Activated CD4-positive, alpha-beta T cell treated with anti-CD3 and anti-CD28 coated beads, Interleukin-2, Interleukin-6, amounts not matched to agents 100 ng/mL and 50 ng/mL, durations not matched to agents 16 hours and 8 hours (primary cell): ENCODE results near the gene MAGI1.
"Not testable (repeated sequence)": the region's sequence is repeated elsewhere in the genome, so short reads cannot be mapped to it uniquely, and the experiment has no call there.

Source experiments
- DNase-seq: peaks from one replicate; pipeline ENCODE4 v3.0.0-alpha.2; 2020

Gene MAGI1

DNA sequence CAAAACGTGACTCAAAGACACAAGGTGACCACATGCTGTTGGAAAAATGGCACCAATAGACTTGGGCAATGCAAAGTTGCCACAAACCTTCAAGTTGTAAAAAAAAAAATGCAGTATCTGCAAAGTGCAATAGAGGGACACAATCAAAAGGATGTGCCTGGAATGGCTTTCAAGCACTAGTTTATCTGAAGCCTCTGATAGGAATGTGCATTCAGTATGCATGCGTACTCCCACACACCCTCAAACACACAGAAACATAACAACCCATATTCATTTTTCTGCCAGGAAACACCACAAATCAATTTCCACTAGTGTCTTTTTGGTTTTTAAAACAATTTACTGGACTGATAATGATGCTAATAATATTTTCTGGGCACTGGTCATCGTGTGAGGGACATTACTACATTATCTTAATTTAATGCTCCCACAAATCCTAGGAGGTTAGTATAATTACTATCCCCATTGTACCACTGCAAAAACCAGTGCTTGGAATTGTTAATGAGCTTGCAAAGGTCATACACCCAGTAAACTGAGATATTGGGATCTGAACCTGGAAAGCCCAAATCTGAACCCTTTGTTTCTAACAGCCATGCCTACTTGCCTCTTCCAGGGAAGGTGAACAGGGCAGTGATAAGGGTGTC is 298.7 kb downstream of the MAGI1 start:
- DNase-seq: no peak

- no peak for DNase-seq
These were observed 303.9 kb downstream of the MAGI1 start for GRCh38 chr3:65734792-65735191.

DNA sequence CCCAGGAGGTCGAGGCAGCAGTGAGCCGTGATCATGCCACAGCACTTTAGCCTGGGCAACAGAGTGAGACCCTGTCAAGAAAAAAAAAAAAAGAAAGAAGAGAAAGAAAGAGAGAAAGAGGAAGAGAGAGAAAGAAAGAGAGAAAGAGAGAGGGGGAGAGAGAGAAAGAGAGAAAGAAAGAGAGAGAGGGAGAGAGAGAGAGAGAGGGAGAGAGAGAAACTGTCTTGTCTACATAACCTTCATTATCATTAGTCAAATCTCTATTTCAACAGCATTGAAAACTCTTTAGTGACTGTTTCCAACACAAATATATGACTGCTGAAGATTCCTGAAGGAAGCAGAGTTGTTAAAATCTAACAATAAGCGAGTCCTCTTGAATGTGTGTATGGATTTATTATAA is 304.3 kb downstream of the MAGI1 start:
- no peak for DNase-seq

DNA sequence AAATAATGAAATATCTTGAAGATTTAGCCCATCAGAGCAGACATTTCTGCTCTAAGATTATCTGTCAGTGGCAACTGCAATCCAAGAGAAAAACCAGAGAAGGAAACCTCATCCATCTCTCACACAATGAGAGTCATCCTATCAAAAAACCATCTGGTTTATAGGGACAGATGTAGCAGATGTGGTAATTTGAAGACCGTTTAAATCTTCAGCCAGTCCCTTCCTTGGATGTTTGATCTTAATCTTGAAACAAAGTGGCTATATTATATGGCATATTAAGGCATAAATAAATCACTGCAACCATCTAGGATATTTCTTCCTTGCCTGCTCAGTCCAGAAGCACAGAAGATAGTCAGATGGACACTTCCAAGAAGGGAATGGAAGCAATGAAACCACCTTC is 305.3 kb downstream of the MAGI1 start:
- DNase-seq: no peak

GRCh38 chr3:65732051-65732935 is 306.4 kb downstream of the MAGI1 start:
- DNase-seq: peak; percentile 56

DNA sequence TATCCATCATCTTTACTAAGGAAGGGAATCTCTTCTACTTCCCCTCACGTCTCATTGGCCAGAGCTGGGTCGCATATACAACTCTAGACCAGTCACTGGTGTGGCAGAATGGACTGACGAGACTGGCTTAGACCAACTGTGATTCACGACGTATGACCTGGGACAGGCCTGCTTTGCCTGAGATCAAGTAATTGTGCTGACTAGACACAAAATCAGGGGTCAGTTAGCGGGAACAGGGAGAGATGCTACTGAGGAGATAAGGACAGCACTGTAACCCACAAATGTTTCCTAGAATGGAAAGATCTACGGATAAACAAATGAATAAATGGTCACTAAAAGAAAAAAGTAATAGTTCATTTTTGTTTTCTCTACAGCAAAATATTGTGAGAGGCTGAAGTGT is 308.3 kb downstream of the MAGI1 start:
- no peak for DNase-seq

DNA sequence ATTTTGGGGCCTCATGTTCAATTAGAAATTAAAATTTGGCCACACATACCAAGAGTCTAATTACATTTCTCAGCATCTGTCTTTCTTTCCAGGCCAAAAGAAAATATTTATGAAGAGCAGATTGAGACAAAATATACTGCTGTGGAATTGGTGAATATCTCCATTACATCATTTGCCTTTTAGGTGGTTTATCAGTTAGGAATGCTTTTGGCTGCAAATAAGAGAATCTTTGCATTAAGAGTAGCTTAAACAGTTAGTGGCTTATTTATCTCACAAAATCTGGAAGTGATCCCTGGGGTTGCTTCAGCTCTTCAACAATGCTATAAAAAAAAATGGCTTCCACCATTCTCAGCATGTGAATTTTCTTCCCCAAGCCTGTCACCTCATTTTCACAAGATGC is 308.7 kb downstream of the MAGI1 start:
- no peak for DNase-seq

- DNase-seq: no peak
These were observed 309.2 kb downstream of the MAGI1 start for GRCh38 chr3:65729555-65729954.

- no peak for DNase-seq
These were observed 310.6 kb downstream of the MAGI1 start for GRCh38 chr3:65728138-65728537.

GRCh38 chr3:65723985-65724384 is 314.7 kb downstream of the MAGI1 start:
- DNase-seq: no peak

- DNase-seq: no peak
These were observed 315.7 kb downstream of the MAGI1 start for GRCh38 chr3:65723011-65723410.

DNA sequence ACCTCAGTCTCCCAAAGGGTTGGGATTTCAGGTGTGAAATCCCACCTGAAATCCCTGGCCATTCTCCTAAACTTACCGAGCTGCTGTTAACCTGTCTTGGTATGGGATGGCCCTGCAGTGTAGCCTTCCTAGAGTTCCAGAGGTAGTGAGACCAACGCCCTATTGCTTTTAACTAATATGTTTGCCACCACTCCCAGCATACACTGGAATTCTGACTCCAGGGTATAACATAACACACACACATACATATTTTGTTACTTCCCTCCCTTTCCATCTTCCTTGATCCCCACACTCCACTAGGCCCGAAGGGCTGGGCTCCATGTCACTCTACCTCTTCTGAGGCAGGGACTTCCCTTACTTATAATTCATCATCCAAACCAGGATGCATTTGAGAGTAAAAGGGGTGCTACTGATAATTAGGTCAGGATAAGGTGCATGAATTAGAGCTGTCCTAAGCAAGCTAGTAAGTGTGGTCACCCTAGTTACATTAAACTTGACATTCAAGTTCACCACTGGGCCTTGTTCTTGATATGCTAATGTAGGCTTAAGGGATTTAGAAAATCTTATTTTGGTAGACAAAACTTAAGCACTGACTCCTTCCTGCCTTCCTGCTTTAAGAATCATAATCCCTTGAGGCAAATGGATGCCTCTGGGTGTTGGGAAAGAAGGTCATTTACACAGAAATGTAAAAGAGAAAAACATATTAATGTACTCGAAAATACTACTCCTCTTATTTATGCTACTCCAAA is 317.6 kb downstream of the MAGI1 start:
- DNase-seq: no peak

DNA sequence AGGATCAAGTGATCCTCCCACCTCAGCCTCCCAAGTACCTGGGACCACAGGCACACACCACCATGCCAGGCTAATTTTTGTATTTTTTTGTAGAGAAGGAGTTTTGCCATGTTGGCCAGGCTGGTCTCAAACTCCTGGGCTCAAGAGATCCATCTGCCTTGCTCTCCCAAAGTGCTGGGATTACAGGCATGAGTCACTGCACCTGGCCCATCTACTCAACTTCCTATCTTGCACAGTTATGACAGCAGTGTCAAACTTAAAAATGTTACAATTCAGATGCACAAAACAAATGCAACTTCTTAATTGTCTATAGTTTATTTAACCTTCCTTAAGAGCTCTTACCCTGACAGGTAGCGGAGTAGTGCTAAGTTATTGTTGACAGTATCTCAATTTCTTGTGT is 319.1 kb downstream of the MAGI1 start:
- not testable (repeated sequence) for DNase-seq

GRCh38 chr3:65717676-65718346 is 320.9 kb downstream of the MAGI1 start:
- DNase-seq: no peak

- no peak for DNase-seq
These were observed 322.5 kb downstream of the MAGI1 start for GRCh38 chr3:65716071-65716751.

DNA sequence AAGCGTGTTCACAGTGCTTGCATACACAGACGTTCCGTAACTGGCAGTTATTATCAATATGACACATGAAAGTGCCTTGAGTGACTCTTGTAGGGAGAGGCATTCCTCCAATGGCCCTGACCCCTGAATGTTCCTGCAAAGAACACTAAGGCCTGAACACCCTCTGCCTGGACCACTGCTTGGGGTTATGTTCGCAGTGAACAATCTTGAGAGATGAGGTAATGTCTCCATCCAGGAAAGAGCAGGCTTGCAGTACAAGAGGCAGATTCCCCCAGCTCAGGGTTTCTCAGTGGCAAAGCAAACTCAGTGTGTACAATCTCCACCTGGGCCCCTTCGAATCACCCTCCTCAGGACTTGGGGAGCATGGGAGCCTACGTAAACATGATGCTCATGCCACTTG is 324.6 kb downstream of the MAGI1 start:
- DNase-seq: no peak

DNA sequence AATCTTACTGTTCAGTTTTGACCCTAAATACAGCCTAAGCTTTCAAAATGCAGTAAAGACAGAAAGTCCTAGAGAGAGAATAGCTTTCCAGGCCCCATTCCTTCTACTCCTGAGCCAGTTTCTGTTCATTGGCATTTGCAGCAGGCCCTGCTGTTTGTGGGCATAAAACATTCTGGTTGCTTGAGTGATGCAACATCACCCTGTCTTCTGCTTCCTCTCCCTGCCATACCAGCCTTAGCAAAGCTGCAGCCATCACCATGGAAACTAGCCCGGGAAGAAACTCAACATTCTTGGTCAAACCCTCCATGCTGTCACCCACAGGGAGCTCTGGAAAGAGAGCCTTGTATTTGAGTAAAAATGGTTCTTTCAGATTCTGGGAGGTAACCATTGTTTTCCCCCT is 325.7 kb downstream of the MAGI1 start:
- no peak for DNase-seq

- DNase-seq: no peak
These were observed 326.6 kb downstream of the MAGI1 start for GRCh38 chr3:65712140-65712539.

DNA sequence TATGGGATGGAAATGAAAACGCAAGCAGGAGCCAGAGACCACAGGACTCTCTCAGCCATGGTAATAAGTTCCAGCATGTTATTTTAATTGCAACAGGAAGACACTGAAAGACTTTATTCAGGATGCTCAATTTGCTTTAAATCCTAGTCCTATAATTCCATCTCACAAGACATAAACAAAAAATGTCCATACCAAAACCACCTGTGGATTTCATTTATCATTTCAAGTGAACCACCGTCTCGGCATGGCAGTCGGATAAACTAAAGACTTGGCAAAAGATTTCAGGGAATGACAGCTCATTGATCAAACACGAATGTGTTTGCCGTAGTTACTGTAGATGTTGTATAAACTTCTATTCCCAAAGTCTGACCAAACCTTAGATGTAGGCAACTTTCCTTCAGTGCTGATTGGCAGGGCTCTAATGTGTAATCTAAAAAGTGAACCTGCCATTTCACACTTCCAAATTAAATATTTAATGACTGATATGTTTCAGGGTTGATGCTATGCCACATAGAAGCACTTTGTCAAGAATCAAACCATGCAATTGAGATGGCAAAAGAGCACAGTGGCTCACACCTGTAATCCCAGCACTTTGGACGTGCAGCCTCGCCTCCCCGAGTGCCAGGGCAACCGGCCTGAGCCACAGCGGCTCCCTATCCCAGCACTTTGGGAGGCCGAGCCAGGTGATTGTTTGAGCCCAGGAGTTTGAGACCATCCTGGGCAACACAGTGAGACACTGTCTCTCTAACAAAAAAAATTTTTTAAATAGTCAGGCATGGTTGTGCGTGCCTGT is 331.7 kb downstream of the MAGI1 start:
- DNase-seq: no peak

- no peak for DNase-seq
These were observed 332.4 kb downstream of the MAGI1 start for GRCh38 chr3:65706301-65706700.

DNA sequence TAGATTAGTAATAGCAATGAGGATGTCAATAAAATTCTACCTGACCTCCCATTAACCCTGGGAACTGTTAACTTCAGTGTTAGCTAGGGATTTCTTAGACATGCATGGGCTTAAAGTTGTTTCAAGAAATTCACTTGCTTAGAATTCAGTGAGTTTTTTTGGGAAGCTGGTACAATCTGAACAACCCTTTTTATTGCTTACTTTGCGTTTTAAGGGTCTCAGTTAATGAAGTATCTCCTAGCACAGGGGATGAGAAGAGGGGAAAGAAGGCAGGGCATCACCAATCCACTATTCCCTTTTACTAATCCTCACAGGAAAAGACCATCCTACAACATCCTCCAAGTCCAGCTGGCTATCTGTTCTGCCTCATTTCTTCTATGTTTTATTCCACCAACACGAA is 334.9 kb downstream of the MAGI1 start:
- no peak for DNase-seq

DNA sequence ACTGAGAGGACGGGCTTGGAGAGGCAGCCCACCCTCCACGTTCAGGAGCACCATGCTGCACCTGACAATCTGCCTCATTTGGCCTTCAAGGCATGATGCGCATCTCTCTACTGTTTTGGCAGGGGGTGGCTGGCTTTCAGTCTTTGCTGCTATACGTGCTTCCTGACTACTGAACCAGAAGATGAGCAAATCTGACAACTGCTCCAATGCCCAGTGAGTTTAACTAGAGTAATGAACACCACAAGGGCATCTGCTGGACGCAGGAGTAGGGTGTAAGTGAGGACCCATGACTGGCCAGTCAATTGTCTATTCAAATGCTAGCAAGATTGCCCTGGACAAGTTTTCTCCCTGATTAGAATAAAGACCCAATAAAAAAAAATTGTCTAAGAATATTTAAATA is 335.7 kb downstream of the MAGI1 start:
- no peak for DNase-seq
